ENCODE data around the gene AGAP3. TPM values are rescaled to one million over a fixed set of nuclear protein-coding genes. Genes with fewer than 3 reads are reported as not detected.

The AGAP3 gene
- total and polyA plus RNA-seq, 12 donors: 40.2 to 93.4 (median 50.3) TPM

- Histone ChIP-seq H3K4me1 (peaks cover 0 to 42% (median 11%) of the 10 kb centered on the region in 9 donors), H3K27ac (no peak overlapping the region), H3K4me3 (no peak overlapping the region), H3K27me3 (no peaks in the 10 kb centered on the region), H3K36me3 (peaks cover 0 to 15% (median 0%) of the 10 kb centered on the region in 9 donors), H3K9me3 (no peaks in the 10 kb centered on the region)
- ATAC-seq (no peak), DNase-seq (no peak)
- WGBS, 2 donors: 83 to 91% methylated on average over 12 of the region's 12 CpGs
- no peak for TF ChIP-seq CTCF (IDR thresholded peaks at IDR 0.05)
- intact Hi-C loops (cut with DNase I): loop anchor here in 3 of 10 donors (10.0 kb wide), 3 partner anchors 59 to 219 kb away; partner anchors contain the start of gene ASIC3 (in 1 of the 3)
Observed at GRCh38 chr7:151103973-151104372, 17.7 kb downstream of the AGAP3 start.

GRCh38 chr7:151104411-151105235 is 18.3 kb downstream of the AGAP3 start:
- intact Hi-C loops (cut with DNase I): loop anchor here in 3 of 10 donors (10.0 kb wide), 3 partner anchors 60 to 220 kb away; partner anchors contain the start of gene ASIC3 (in 1 of the 3)
- WGBS, 2 donors: 83% methylated on average over 23 of the region's 23 CpGs
- H3K36me3 ChIP-seq: peaks cover 0 to 15% (median 0%) of the 10 kb centered on the region in 9 donors

GRCh38 chr7:151107882-151108281 is 21.6 kb downstream of the AGAP3 start:
- Histone ChIP-seq H3K4me1 (peaks cover 0 to 31% (median 13%) of the 10 kb centered on the region in 9 donors), H3K4me3 (no peak overlapping the region), H3K27me3 (no peaks in the 10 kb centered on the region), H3K9me3 (no peaks in the 10 kb centered on the region), H3K27ac (peak overlapping the region in 1 of 10 donors; percentile 23), H3K36me3 (peaks cover 0 to 15% (median 0%) of the 10 kb centered on the region in 9 donors)
- WGBS, 2 donors: 70 to 81% methylated on average over 10 of the region's 10 CpGs
- TF ChIP-seq CTCF (IDR thresholded peaks at IDR 0.05): no peak
- no peak for ATAC-seq
- intact Hi-C loops (cut with DNase I): loop anchor here in 3 of 10 donors (10.0 kb wide), 3 partner anchors 63 to 223 kb away; partner anchors contain the start of gene ASIC3 (in 1 of the 3)
- DNase-seq: no peak

More at GRCh38 chr7:151104411-151105235, 18.3 kb downstream of the AGAP3 start:
- DNase-seq: no peak
- no peak for TF ChIP-seq CTCF (IDR thresholded peaks at IDR 0.05)
- Histone ChIP-seq H3K4me1 (peaks cover 0 to 40% (median 17%) of the 10 kb centered on the region in 9 donors), H3K9me3 (no peaks in the 10 kb centered on the region), H3K27me3 (no peaks in the 10 kb centered on the region), H3K27ac (peak overlapping the region in 1 of 10 donors; percentile 15), H3K4me3 (no peak overlapping the region)
- peak in 1 of 8 donors; percentile 5 for ATAC-seq

Data from heart right ventricle (tissue), 16 donors.